WTC11 (cell line): Measurements from ENCODE around the gene PSME2.

ENCODE experiments used
- ATF1 ChIP-seq: sonication (generic); formaldehyde crosslinking; IDR thresholded peaks from 2 replicates; pipeline ENCODE4 v1.8.1; 2023; ENCODE audit warnings: mild to moderate bottlenecking, moderate library complexity, missing genetic modification reagents
- NFYB ChIP-seq: sonication (generic); formaldehyde crosslinking; conservative IDR thresholded peaks from 2 replicates; pipeline ENCODE4 v1.8.0; 2022; ENCODE audit warnings: low read depth, missing genetic modification reagents
- RELA ChIP-seq: sonication (generic); formaldehyde crosslinking; IDR thresholded peaks from 2 replicates; pipeline ENCODE4 v1.8.1; 2022; ENCODE audit warnings: missing genetic modification reagents, mild to moderate bottlenecking, borderline replicate concordance
- TP53 ChIP-seq: sonication (generic); formaldehyde crosslinking; IDR thresholded peaks from 2 replicates; pipeline ENCODE4 v1.8.1; 2023; ENCODE audit warnings: mild to moderate bottlenecking, missing genetic modification reagents
- ZBTB21 ChIP-seq: sonication (generic); formaldehyde crosslinking; IDR thresholded peaks from 2 replicates; pipeline ENCODE4 v1.8.1; 2023; ENCODE audit warnings: mild to moderate bottlenecking, missing genetic modification reagents, borderline replicate concordance
- TF ChIP-seq, protein P1 (sequence below): sonication (generic); formaldehyde crosslinking; IDR thresholded peaks from 2 replicates; pipeline ENCODE4 v1.8.1; 2022; ENCODE audit warnings: low read depth, mild to moderate bottlenecking, moderate library complexity, missing genetic modification reagents, borderline replicate concordance
- TF ChIP-seq, protein P2 (sequence below): sonication (generic); formaldehyde crosslinking; IDR thresholded peaks from 2 replicates; pipeline ENCODE4 v1.8.1; 2023; ENCODE audit warnings: mild to moderate bottlenecking, missing genetic modification reagents
- TF ChIP-seq, protein P3 (sequence below): sonication (generic); formaldehyde crosslinking; IDR thresholded peaks from 2 replicates; pipeline ENCODE4 v1.8.0; 2022; ENCODE audit warnings: mild to moderate bottlenecking, missing genetic modification reagents

DNA sequence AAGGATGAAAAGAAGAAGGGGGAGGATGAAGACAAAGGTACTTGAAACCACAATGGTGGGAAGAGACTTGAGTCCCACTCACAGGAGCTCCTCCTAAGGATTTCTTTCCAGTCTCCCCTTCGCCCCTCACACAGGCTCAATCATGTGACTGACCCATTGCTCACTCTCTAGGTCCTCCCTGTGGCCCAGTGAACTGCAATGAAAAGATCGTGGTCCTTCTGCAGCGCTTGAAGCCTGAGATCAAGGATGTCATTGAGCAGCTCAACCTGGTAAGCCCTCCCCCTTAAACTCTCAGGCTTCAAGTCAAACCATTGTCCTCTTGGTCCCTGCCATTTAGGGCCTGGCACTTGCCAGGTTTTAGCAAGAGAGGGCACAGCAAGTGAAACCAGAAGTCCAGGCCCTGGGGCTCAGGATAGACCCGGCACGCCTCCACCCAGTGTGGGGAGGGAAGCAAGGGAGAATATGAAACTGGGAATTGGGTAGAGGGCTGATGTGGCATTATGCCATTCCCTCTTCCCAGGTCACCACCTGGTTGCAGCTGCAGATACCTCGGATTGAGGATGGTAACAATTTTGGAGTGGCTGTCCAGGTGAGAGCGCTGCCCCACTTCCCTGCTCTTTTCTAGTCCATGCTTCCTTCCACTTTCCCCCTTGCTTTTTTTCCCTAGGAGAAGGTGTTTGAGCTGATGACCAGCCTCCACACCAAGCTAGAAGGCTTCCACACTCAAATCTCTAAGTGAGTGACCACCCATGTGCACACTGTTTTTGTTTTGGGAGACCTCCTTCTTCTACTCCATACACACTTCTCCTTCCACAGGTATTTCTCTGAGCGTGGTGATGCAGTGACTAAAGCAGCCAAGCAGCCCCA lies 8.6 kb downstream of the PSME2 start:
- TF ChIP-seq NFYB (CRISPR knock-in tag) (no peak), TP53 (CRISPR knock-in tag) (no peak), ATF1 (CRISPR knock-in tag) (no peak), ZBTB21 (CRISPR knock-in tag) (no peak), RELA (CRISPR knock-in tag) (no peak)
- TF ChIP-seq, protein P1, sequence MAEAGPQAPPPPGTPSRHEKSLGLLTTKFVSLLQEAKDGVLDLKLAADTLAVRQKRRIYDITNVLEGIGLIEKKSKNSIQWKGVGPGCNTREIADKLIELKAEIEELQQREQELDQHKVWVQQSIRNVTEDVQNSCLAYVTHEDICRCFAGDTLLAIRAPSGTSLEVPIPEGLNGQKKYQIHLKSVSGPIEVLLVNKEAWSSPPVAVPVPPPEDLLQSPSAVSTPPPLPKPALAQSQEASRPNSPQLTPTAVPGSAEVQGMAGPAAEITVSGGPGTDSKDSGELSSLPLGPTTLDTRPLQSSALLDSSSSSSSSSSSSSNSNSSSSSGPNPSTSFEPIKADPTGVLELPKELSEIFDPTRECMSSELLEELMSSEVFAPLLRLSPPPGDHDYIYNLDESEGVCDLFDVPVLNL (CRISPR knock-in tag): no peak
- TF ChIP-seq, protein P2, sequence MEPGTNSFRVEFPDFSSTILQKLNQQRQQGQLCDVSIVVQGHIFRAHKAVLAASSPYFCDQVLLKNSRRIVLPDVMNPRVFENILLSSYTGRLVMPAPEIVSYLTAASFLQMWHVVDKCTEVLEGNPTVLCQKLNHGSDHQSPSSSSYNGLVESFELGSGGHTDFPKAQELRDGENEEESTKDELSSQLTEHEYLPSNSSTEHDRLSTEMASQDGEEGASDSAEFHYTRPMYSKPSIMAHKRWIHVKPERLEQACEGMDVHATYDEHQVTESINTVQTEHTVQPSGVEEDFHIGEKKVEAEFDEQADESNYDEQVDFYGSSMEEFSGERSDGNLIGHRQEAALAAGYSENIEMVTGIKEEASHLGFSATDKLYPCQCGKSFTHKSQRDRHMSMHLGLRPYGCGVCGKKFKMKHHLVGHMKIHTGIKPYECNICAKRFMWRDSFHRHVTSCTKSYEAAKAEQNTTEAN (CRISPR knock-in tag): no peak
- TF ChIP-seq, protein P3, sequence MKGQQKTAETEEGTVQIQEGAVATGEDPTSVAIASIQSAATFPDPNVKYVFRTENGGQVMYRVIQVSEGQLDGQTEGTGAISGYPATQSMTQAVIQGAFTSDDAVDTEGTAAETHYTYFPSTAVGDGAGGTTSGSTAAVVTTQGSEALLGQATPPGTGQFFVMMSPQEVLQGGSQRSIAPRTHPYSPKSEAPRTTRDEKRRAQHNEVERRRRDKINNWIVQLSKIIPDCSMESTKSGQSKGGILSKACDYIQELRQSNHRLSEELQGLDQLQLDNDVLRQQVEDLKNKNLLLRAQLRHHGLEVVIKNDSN (CRISPR knock-in tag): no peak
